Lung (tissue), 12 donors: Measurements from ENCODE around the gene CCDC71. TPM values are rescaled to one million over a fixed set of nuclear protein-coding genes. Genes with fewer than 3 reads are reported as not detected.

Source experiments
- ATAC-seq: fragments of 200-7000 bp; cut with Tn5 transposase; one replicate; pipeline ENCODE4 v1.9.1; 2020; ENCODE audit warnings: moderate number of reproducible peaks; ENCODE audit not compliant: insufficient read depth, low FRiP score
- DNase-seq, 3 donors: peaks; one replicate each; pipeline ENCODE4 v3.0.0-alpha.2; 2013 to 2017
- H3K27ac ChIP-seq, 2 donors: one replicate each; pipeline ENCODE4 v1.5.1; 2013; ENCODE audit warnings: mild to moderate bottlenecking in 2 of 2, moderate library complexity in 2 of 2, control low read depth in 1 of 2, inconsistent platforms in 1 of 2, low read depth in 1 of 2, low read length in 1 of 2
- H3K27me3 ChIP-seq, 3 donors: one replicate each; pipeline ENCODE4 v1.5.1; 2013; ENCODE audit warnings: low read length in 2 of 3; ENCODE audit not compliant: control insufficient read depth in 3 of 3, insufficient read depth in 3 of 3
- H3K36me3 ChIP-seq, 4 donors: one replicate each; pipeline ENCODE4 v1.5.1; 2013; ENCODE audit warnings: low read length in 4 of 4, mild to moderate bottlenecking in 1 of 4, moderate library complexity in 1 of 4; ENCODE audit not compliant: control insufficient read depth in 4 of 4, insufficient read depth in 4 of 4
- H3K4me1 ChIP-seq, 5 donors: one replicate each; pipeline ENCODE4 v1.5.1; 2013; ENCODE audit warnings: low read length in 5 of 5, mild to moderate bottlenecking in 2 of 5, moderate library complexity in 1 of 5; ENCODE audit not compliant: control insufficient read depth in 5 of 5, insufficient read depth in 5 of 5
- H3K4me3 ChIP-seq: one replicate; pipeline ENCODE4 v1.5.1; 2013; ENCODE audit warnings: mild to moderate bottlenecking, control low read depth, moderate library complexity
- H3K9ac ChIP-seq, 2 donors: one replicate each; pipeline ENCODE4 v1.5.1; 2013; ENCODE audit warnings: low read length in 2 of 2, control low read depth in 1 of 2; ENCODE audit not compliant: insufficient read depth in 1 of 2
- H3K9me3 ChIP-seq, 4 donors: one replicate each; pipeline ENCODE4 v1.5.1; 2013; ENCODE audit warnings: low read length in 3 of 4, mild to moderate bottlenecking in 1 of 4, moderate library complexity in 1 of 4; ENCODE audit not compliant: control insufficient read depth in 4 of 4, insufficient read depth in 3 of 4
- WGBS, 2 donors: extraction: QIAGEN DNeasy Blood & Tissue Kit; methylation state at CpG; one replicate each; pipeline ENCODE4 v1.1.7; 2013; 5-methylcytosine and 5-hydroxymethylcytosine counted together
- polyA plus RNA-seq, 2 donors: library from polyadenylated mRNA; stranded (reverse); fragments of 200-250 nt; gene quantifications; one replicate each; pipeline ENCODE4 v1.2.1, GENCODE V29; 2013
- total RNA-seq, 2 donors: library from RNA; depleted of rRNA in 1 of 2; stranded (reverse); fragments of >200 nt in 1 of 2; gene quantifications; one replicate each; pipeline ENCODE4 v1.2.1, GENCODE V29; 2014 to 2021
- TF ChIP-seq, protein P1 (sequence below): IDR thresholded peaks from 2 replicates; pipeline ENCODE4 v1.5.1; 2012; ENCODE audit warnings: mild to moderate bottlenecking; ENCODE audit errors: control extremely low read depth, extremely low read depth
- donor health status: control.
- donor health status: control.
- donor health status: Bipolar disorder and iron deficiency.
- donor health status: healthy.
- donor health status: DM: yes; HTN: yes; CAD: no.

The CCDC71 gene
- total and polyA plus RNA-seq, 4 donors: 13.9 to 29.3 (median 20.1) TPM

DNA sequence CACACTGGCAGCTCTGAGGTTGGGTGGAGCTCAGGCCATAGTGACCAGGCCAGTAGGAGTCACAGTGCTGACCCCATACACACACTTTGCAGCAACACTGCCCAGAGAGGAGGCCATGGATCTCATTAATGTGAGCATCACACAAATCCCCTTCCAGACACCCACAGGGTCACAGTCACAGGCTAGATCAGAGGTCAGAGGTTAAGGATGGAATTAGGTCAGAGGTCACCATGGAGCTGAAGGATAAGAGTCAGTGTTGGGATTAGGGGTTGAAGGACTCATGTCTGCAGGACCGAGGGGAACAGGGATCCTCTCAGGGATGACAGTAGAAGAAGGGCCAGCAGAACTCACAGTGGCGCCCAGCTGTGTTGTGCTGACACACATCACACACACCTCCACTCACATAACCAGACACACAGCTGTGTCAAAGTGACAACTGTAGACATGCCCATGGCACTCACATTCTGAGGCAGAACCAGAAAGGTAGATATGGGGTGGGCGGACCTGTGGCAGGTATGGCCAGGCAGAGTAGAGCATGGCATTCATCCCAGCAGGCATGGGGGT lies 12.7 kb downstream of the CCDC71 start:
- 89 to 94% methylated on average over 3 of the region's 3 CpGs for WGBS, 2 donors
- TF ChIP-seq, protein P1, sequence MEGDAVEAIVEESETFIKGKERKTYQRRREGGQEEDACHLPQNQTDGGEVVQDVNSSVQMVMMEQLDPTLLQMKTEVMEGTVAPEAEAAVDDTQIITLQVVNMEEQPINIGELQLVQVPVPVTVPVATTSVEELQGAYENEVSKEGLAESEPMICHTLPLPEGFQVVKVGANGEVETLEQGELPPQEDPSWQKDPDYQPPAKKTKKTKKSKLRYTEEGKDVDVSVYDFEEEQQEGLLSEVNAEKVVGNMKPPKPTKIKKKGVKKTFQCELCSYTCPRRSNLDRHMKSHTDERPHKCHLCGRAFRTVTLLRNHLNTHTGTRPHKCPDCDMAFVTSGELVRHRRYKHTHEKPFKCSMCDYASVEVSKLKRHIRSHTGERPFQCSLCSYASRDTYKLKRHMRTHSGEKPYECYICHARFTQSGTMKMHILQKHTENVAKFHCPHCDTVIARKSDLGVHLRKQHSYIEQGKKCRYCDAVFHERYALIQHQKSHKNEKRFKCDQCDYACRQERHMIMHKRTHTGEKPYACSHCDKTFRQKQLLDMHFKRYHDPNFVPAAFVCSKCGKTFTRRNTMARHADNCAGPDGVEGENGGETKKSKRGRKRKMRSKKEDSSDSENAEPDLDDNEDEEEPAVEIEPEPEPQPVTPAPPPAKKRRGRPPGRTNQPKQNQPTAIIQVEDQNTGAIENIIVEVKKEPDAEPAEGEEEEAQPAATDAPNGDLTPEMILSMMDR: no peak
- Histone ChIP-seq H3K27ac (no peak overlapping the region), H3K36me3 (no peaks in the 10 kb centered on the region), H3K4me1 (no peaks in the 10 kb centered on the region), H3K4me3 (no peak overlapping the region), H3K9ac (no peak overlapping the region), H3K9me3 (no peaks in the 10 kb centered on the region), H3K27me3 (no peaks in the 10 kb centered on the region)
- DNase-seq: no peak
- no peak for ATAC-seq

DNA sequence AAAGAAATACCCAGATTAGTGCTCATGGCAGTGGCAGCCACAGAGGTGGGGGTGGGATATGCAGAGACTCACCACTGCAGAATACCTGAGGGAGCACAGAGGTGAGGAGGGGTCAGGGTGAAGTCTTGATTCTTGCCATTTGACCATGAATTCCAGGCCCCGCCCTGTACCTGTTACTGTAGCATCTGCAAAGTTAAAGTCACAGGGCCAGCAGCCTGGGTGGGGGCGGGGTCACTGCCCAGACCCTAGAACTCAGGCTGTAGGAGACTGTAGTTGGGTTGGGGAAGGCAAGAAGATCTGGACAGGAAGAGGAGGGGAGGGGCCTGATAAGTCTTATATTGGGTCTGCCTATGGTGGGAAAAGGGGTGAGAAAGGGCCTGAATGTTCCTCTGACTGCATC lies 14.5 kb downstream of the CCDC71 start:
- 90 to 92% methylated on average over 2 of the region's 2 CpGs for WGBS, 2 donors
- no peak overlapping the region for H3K4me3 ChIP-seq
- H3K27me3 ChIP-seq: no peaks in the 10 kb centered on the region
- H3K9me3 ChIP-seq: no peaks in the 10 kb centered on the region
- TF ChIP-seq, protein P1: no peak
- no peak overlapping the region for H3K9ac ChIP-seq
- DNase-seq (no peak), ATAC-seq (no peak)
- H3K36me3 ChIP-seq: no peaks in the 10 kb centered on the region
- no peak overlapping the region for H3K27ac ChIP-seq
- H3K4me1 ChIP-seq: no peaks in the 10 kb centered on the region

GRCh38 chr3:49148159-49148558 lies 18.0 kb downstream of the CCDC71 start:
- 52 to 64% methylated on average over 5 of the region's 5 CpGs for WGBS, 2 donors
- ATAC-seq (no peak), DNase-seq (no peak)
- Histone ChIP-seq H3K27me3 (no peaks in the 10 kb centered on the region), H3K36me3 (no peaks in the 10 kb centered on the region), H3K9ac (no peak overlapping the region), H3K4me1 (no peaks in the 10 kb centered on the region), H3K4me3 (no peak overlapping the region), H3K27ac (no peak overlapping the region), H3K9me3 (no peaks in the 10 kb centered on the region)
- TF ChIP-seq, protein P1: no peak

DNA sequence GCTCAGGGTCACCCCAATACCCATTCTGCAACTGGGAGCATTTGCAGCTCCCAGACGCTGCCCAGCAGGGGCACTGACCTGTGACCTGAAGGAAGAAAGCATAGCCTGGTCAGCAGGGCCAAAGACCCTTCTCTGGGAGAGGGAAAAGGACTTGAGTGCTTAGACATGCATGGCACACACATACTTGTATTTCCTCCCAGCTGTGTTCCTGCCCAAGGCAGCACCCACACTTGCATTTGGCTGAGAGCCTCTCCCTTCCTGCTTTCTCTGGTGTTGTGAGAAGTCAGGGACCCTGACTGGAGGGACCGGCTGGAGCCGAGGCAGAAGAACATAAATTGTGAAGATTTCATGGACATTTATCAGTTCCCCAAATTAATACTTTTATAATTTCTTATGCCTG lies 26.1 kb downstream of the CCDC71 start:
- TF ChIP-seq, protein P1: no peak

More for the DNA sequence above, 26.1 kb downstream of the CCDC71 start:
- WGBS, 2 donors: 68 to 89% methylated on average over 3 of the region's 3 CpGs
- ATAC-seq (no peak), DNase-seq (no peak)
- H3K4me1 ChIP-seq: no peaks in the 10 kb centered on the region
- no peak overlapping the region for H3K4me3 ChIP-seq
- no peaks in the 10 kb centered on the region for H3K36me3 ChIP-seq
- no peaks in the 10 kb centered on the region for H3K27me3 ChIP-seq
- H3K27ac ChIP-seq: no peak overlapping the region
- H3K9me3 ChIP-seq: no peaks in the 10 kb centered on the region
- H3K9ac ChIP-seq: no peak overlapping the region
